Calu3 (cell line): Measurements from ENCODE around the gene CACNA1C. TPM values are rescaled to one million over a fixed set of nuclear protein-coding genes. Genes with fewer than 3 reads are reported as not detected.

Experiments used
- BruUV-seq: library from RNA; stranded (reverse); fragments of 400-500 nt; replicated peaks from 2 replicates; lab custom pipeline; 2021; lab: Mats Ljungman, UMichigan
- CTCF ChIA-PET: fragments of 300-600 bp; sonication (Branson Sonifier 250); formaldehyde crosslinking; loops from one replicate; lab custom pipeline; 2022; ENCODE audit warnings: antibody characterized with exemption; lab: Charles Lee
- DNase-seq: peaks from one replicate; pipeline ENCODE4 v3.0.0; 2022
- H3K27ac Mint-ChIP-seq: one replicate; pipeline ENCODE4 v1.8.0; 2022; ENCODE audit warnings: mixed read lengths; ENCODE audit not compliant: unreplicated experiment
- H3K27me3 Mint-ChIP-seq: one replicate; pipeline ENCODE4 v1.8.0; 2022; ENCODE audit warnings: mixed read lengths; ENCODE audit not compliant: unreplicated experiment
- H3K36me3 Mint-ChIP-seq: one replicate; pipeline ENCODE4 v1.8.0; 2022; ENCODE audit warnings: mild to moderate bottlenecking, moderate library complexity, mixed read lengths; ENCODE audit not compliant: insufficient read depth, unreplicated experiment
- H3K4me1 Mint-ChIP-seq: one replicate; pipeline ENCODE4 v1.8.0; 2022; ENCODE audit warnings: mild to moderate bottlenecking, low read depth, mixed read lengths; ENCODE audit not compliant: unreplicated experiment
- H3K4me3 Mint-ChIP-seq: one replicate; pipeline ENCODE4 v1.8.0; 2022; ENCODE audit warnings: mild to moderate bottlenecking, low read depth, moderate library complexity, mixed read lengths; ENCODE audit not compliant: unreplicated experiment
- H3K9me3 Mint-ChIP-seq: one replicate; pipeline ENCODE4 v1.8.0; 2022; ENCODE audit warnings: low read depth, mixed read lengths; ENCODE audit not compliant: unreplicated experiment
- CTCF ChIP-seq: fragments of 200-600 bp; IDR thresholded peaks from one replicate; pipeline ENCODE4 v1.8.0; 2022; ENCODE audit warnings: antibody characterized with exemption; ENCODE audit not compliant: unreplicated experiment
- intact Hi-C: fragments of 100-400 bp; cut with micrococcal nuclease; formaldehyde crosslinking; loops from one replicate; pipeline ENCODE4 v1.10.0; 2022; ENCODE audit not compliant: unreplicated experiment
- total RNA-seq: library from RNA; stranded (reverse); gene quantifications from 2 replicates; pipeline ENCODE4 v1.2.3, GENCODE V29; 2022

Gene CACNA1C
- total RNA-seq, 1 experiment from 2014 or later: not detected

DNA sequence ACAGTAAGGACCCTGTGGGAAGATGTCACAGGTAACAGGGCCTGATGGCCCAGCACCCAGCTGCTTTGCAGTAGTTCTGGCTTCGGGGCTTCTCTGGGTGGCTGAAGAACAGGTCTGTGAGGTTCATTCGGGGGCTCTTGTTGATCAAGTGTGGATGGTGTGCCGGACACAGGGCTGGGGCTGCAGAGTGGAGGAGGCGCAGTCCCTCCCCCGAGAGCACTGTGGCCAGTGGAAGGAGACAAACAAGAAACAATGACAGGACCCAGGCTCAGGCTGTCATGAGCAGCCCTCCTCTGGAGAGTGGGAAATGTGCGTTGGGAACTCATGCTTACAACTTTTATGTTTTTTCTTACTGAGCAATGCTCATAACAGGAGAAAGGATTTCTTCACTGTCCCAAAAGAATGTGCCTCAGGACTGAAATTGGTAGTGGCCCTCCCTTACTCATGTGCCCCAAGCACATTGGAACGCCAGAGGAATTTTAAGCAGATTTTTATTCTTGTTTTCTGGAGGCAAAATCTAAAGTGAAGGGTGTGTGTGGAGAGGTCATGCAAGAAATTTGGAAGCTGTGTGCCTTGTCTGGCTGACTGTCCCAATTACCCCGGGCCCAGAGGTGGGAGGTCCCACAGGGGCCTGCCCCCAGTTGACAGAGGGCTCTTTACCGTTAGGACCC lies 233.8 kb downstream of the CACNA1C start:
- intact Hi-C loops: no loop called here
- Mint-ChIP-seq H3K4me1 (no peaks in the 10 kb centered on the region), H3K27ac (no peak overlapping the region), H3K4me3 (no peak overlapping the region), H3K36me3 (no peaks in the 10 kb centered on the region), H3K27me3 (peaks cover 88% of the 10 kb centered on the region), H3K9me3 (no peaks in the 10 kb centered on the region)
- TF ChIP-seq CTCF: no peak
- DNase-seq: no peak
- no TSS peak for BruUV-seq
- CTCF ChIA-PET: no interaction called here

DNA sequence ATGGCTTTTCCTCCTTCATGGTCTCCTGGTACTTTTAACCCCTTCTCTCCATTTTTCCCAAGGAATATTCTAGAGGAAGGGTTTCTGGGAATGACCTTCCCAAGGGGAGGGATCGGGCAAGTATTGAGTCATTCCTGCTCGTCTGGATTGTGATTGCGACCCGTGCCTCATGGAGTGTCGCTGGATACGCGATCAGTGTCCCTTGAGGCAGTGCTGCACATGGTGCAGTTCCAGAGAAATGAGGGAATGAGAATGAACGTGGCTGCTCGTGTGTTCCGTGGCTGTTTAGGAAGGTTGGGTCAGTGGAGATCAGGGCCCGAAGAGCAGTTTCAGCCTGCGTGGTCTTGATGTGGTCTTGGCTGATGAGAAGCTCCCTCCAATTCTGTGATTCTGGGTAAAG lies 234.4 kb downstream of the CACNA1C start:
- H3K4me3 Mint-ChIP-seq: no peak overlapping the region
- no peak for DNase-seq

GRCh38 chr12:2287589-2287988 lies 234.8 kb downstream of the CACNA1C start:
- intact Hi-C loops: no loop called here
- no peak overlapping the region for H3K27ac Mint-ChIP-seq
- no peak for TF ChIP-seq CTCF
- H3K36me3 Mint-ChIP-seq: no peaks in the 10 kb centered on the region
- H3K9me3 Mint-ChIP-seq: no peaks in the 10 kb centered on the region
- no peaks in the 10 kb centered on the region for H3K4me1 Mint-ChIP-seq
- DNase-seq: no peak
- H3K27me3 Mint-ChIP-seq: peaks cover 92% of the 10 kb centered on the region
- BruUV-seq: no TSS peak
- CTCF ChIA-PET: interaction anchor here (0.7 kb wide), 1 partner anchor 67 kb away, joined by 3 read pairs; no protein-coding TSS in a partner anchor
- no peak overlapping the region for H3K4me3 Mint-ChIP-seq

More for the DNA sequence above, 234.4 kb downstream of the CACNA1C start:
- Mint-ChIP-seq H3K36me3 (no peaks in the 10 kb centered on the region), H3K27ac (no peak overlapping the region), H3K27me3 (peaks cover 88% of the 10 kb centered on the region), H3K4me1 (no peaks in the 10 kb centered on the region), H3K9me3 (no peaks in the 10 kb centered on the region)
- BruUV-seq: no TSS peak
- intact Hi-C loops: no loop called here
- TF ChIP-seq CTCF: no peak
- CTCF ChIA-PET: interaction anchor here (0.7 kb wide), 1 partner anchor 67 kb away, joined by 3 read pairs; no protein-coding TSS in a partner anchor

- DNase-seq: no peak
- intact Hi-C loops: no loop called here
- Mint-ChIP-seq H3K4me3 (no peak overlapping the region), H3K4me1 (no peaks in the 10 kb centered on the region), H3K36me3 (no peaks in the 10 kb centered on the region), H3K9me3 (no peaks in the 10 kb centered on the region), H3K27ac (no peak overlapping the region), H3K27me3 (peaks cover 95% of the 10 kb centered on the region)
- no TSS peak for BruUV-seq
- no peak for TF ChIP-seq CTCF
- CTCF ChIA-PET: interaction anchor here (0.7 kb wide), 1 partner anchor 66 kb away, joined by 3 read pairs; no protein-coding TSS in a partner anchor
Measured at GRCh38 chr12:2288001-2288400, 235.2 kb downstream of the CACNA1C start.
